Measurements from ENCODE around the gene C1orf56. TPM values are rescaled to one million over a fixed set of nuclear protein-coding genes. Genes with fewer than 3 reads are reported as not detected.
A peak's percentile ranks its signal among the peaks of the same experiment; 100 is the strongest.

C1orf56 gene
- total RNA-seq, 1 experiment from 2014 or later: 2.8 TPM

GRCh38 chr1:151035167-151035566 is 12.4 kb upstream of the C1orf56 start:
- Histone ChIP-seq H3K4me2 (ENCODE audit: low read length) (no peak overlapping the region), H3K27me3 (ENCODE audit: low read length) (no peaks in the 10 kb centered on the region), H3K79me2 (ENCODE audit: low read length) (no peaks in the 10 kb centered on the region), H3K27ac (ENCODE audit: low read length) (no peak overlapping the region), H2AFZ (ENCODE audit: low read length) (no peak overlapping the region), H3K9me3 (ENCODE audit: low read length) (no peaks in the 10 kb centered on the region), H3K4me3 (ENCODE audit: low read length) (no peak overlapping the region), H3K9me2 (replicated peaks; ENCODE audit: low read length) (no peaks in the 10 kb centered on the region), H3F3A (ENCODE audit: low read length, unreplicated experiment) (no peaks in the 10 kb centered on the region), H3K36me3 (ENCODE audit: low read depth, low read length) (no peaks in the 10 kb centered on the region; the same call in 1 of the 2 replicates), H3K4me1 (ENCODE audit: insufficient read depth, low read length) (peaks cover 5% of the 10 kb centered on the region), H3K9ac (ENCODE audit: low read length) (no peak overlapping the region), H4K20me1 (ENCODE audit: low read length) (no peaks in the 10 kb centered on the region)
- no peak for TF ChIP-seq EZH2 (IDR thresholded peaks at IDR 0.05; ENCODE audit: low read length, unreplicated experiment)
- TF ChIP-seq EZH2phosphoT487 (IDR thresholded peaks at IDR 0.05; ENCODE audit: borderline replicate concordance, low read length): no peak
- TF ChIP-seq, protein P1, sequence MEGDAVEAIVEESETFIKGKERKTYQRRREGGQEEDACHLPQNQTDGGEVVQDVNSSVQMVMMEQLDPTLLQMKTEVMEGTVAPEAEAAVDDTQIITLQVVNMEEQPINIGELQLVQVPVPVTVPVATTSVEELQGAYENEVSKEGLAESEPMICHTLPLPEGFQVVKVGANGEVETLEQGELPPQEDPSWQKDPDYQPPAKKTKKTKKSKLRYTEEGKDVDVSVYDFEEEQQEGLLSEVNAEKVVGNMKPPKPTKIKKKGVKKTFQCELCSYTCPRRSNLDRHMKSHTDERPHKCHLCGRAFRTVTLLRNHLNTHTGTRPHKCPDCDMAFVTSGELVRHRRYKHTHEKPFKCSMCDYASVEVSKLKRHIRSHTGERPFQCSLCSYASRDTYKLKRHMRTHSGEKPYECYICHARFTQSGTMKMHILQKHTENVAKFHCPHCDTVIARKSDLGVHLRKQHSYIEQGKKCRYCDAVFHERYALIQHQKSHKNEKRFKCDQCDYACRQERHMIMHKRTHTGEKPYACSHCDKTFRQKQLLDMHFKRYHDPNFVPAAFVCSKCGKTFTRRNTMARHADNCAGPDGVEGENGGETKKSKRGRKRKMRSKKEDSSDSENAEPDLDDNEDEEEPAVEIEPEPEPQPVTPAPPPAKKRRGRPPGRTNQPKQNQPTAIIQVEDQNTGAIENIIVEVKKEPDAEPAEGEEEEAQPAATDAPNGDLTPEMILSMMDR (conservative IDR thresholded peaks at IDR 0.05; ENCODE audit: low read depth, low read length): no peak
- ATAC-seq: no peak
- TSS peak; percentile 23 for BruUV-seq (replicated peaks)
- POLR2A ChIA-PET (ENCODE audit: unreplicated experiment): no interaction called here
- CTCF ChIA-PET: no interaction called here
- DNase-seq: no peak
- intact Hi-C loops (cut with micrococcal nuclease): no loop called here

GRCh38 chr1:151036356-151036755 is 11.2 kb upstream of the C1orf56 start, which contains the start of gene BNIPL:
BNIPL (plus strand) TSS chr1:151036586; CDS start chr1:151036726, 140 bp downstream.
- DNase-seq (peak; percentile 21), ATAC-seq (no peak)
- no peaks in the 10 kb centered on the region for H4K20me1 ChIP-seq (ENCODE audit: low read length)
- peaks cover 5% of the 10 kb centered on the region for H3K4me1 ChIP-seq (ENCODE audit: insufficient read depth, low read length)
- no peaks in the 10 kb centered on the region; the same call in 1 of the 2 replicates for H3K36me3 ChIP-seq (ENCODE audit: low read depth, low read length)
- ChIA-PET POLR2A (ENCODE audit: unreplicated experiment) (no interaction called here), CTCF (no interaction called here)
- no peaks in the 10 kb centered on the region for H3K9me2 ChIP-seq (replicated peaks; ENCODE audit: low read length)
- TF ChIP-seq, protein P1 (conservative IDR thresholded peaks at IDR 0.05; ENCODE audit: low read depth, low read length): no peak
- TF ChIP-seq EZH2phosphoT487 (IDR thresholded peaks at IDR 0.05; ENCODE audit: borderline replicate concordance, low read length) (no peak), EZH2 (IDR thresholded peaks at IDR 0.05; ENCODE audit: low read length, unreplicated experiment) (no peak)
- no peak within 1 kb of the TSS for H2AFZ ChIP-seq (ENCODE audit: low read length)
- H3K79me2 ChIP-seq (ENCODE audit: low read length): no peaks in the 10 kb centered on the region
- no peak within 1 kb of the TSS for H3K4me3 ChIP-seq (ENCODE audit: low read length)
- BruUV-seq (replicated peaks): no TSS peak
- intact Hi-C loops (cut with micrococcal nuclease): no loop called here
- H3K9me3 ChIP-seq (ENCODE audit: low read length): no peaks in the 10 kb centered on the region
- no peak within 1 kb of the TSS for H3K4me2 ChIP-seq (ENCODE audit: low read length)
- no peak within 1 kb of the TSS for H3K9ac ChIP-seq (ENCODE audit: low read length)
- no peaks in the 10 kb centered on the region for H3K27me3 ChIP-seq (ENCODE audit: low read length)
- H3F3A ChIP-seq (ENCODE audit: low read length, unreplicated experiment): no peaks in the 10 kb centered on the region
- no peak within 1 kb of the TSS for H3K27ac ChIP-seq (ENCODE audit: low read length)

DNA sequence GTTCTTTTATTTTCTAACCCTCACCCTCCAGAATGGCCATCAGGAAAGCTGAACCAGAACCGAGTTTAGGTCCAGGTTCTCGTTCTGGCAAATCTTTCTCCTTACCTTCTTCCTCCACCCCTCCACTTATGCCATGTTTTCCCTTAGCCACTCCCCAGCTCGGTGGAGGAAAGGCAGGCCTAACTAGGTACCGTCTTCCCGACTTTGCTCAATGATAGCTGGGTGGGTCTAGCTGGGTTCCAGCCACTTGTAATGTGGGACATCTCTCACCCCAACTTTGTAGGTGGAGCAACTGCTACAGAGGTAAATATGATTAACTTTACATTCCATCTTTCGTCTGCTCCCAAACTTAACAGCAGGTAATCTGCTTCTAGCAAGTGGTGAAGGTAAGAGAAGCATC is 10.5 kb upstream of the C1orf56 start:
- Histone ChIP-seq H3K4me3 (ENCODE audit: low read length) (no peak overlapping the region), H2AFZ (ENCODE audit: low read length) (no peak overlapping the region), H3K27me3 (ENCODE audit: low read length) (no peaks in the 10 kb centered on the region), H3K27ac (ENCODE audit: low read length) (no peak overlapping the region), H3K9me3 (ENCODE audit: low read length) (no peaks in the 10 kb centered on the region), H3K36me3 (ENCODE audit: low read depth, low read length) (no peaks in the 10 kb centered on the region; the same call in 1 of the 2 replicates), H3K4me2 (ENCODE audit: low read length) (no peak overlapping the region), H3K9me2 (replicated peaks; ENCODE audit: low read length) (no peaks in the 10 kb centered on the region), H3F3A (ENCODE audit: low read length, unreplicated experiment) (no peaks in the 10 kb centered on the region), H4K20me1 (ENCODE audit: low read length) (no peaks in the 10 kb centered on the region), H3K4me1 (ENCODE audit: insufficient read depth, low read length) (peaks cover 5% of the 10 kb centered on the region), H3K79me2 (ENCODE audit: low read length) (no peaks in the 10 kb centered on the region), H3K9ac (ENCODE audit: low read length) (no peak overlapping the region)
- POLR2A ChIA-PET (ENCODE audit: unreplicated experiment): no interaction called here
- intact Hi-C loops (cut with micrococcal nuclease): no loop called here
- no TSS peak for BruUV-seq (replicated peaks)
- CTCF ChIA-PET: no interaction called here
- DNase-seq: no peak
- ATAC-seq: no peak
- no peak for TF ChIP-seq EZH2 (IDR thresholded peaks at IDR 0.05; ENCODE audit: low read length, unreplicated experiment)

All from PC-3 (cell line).